Raji (cell line): Measurements from ENCODE around the gene TTC28.

Experiments used
- POLR2A ChIP-seq: IDR thresholded peaks from 2 replicates; pipeline ENCODE4 v1.6.1; 2011; ENCODE audit warnings: low read depth, low read length, control low read depth; ENCODE audit not compliant: insufficient read depth

The TTC28 gene

DNA sequence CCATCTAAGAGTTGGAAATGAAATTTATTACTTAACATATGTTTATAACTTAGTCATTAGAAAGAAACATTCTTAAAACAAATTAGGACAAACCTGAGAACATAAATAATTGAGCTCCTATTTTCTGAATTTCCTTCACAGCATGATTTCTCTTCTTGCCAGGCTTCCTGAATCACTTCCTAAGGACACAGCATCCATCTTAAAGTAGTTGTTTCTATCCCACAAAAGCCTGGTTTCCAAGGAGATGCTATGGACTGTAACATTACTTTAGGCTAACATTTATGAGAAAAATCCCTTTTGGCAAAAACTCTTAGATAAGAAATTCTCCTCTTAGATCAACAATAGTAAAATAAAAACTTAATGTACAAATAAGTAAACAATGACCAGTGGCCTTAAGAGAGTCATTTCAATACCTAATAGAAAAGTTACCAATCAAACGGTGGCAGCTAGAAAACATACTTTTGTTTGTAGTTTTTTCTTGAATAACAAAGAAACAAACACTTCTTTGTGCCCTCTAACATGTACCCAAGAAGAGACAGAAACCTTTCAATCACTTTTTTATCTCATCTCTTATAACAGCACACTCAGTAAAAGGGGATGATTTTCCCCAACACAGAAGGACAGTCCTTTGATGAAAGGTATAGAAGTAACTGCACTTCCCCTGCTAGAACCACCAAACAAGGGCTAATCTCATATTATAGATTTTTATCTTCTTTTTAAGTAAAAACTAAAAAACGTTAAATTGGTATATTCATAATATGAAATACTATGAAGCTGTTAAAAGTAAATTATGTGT, 74.5 kb downstream of the TTC28 start:
- TF ChIP-seq POLR2A: no peak

DNA sequence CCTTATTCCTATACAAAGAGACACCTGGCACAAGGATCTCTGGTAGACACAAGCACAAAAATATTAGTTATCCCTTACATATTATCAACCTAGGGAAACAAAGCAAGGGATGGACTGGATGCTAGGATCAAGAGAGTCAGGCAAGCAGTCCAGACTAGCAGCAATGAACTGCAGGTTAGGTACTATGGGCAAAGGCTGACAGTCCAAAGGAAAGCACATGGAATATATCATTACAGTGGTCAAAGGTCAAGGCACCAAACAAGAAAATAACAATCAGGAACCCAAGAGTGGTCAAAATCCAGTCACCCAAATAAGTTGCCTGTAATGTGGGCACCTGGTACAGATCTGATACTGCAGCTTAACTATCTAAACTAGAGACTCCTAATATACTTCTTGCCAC, 77.7 kb downstream of the TTC28 start:
- no peak for TF ChIP-seq POLR2A

DNA sequence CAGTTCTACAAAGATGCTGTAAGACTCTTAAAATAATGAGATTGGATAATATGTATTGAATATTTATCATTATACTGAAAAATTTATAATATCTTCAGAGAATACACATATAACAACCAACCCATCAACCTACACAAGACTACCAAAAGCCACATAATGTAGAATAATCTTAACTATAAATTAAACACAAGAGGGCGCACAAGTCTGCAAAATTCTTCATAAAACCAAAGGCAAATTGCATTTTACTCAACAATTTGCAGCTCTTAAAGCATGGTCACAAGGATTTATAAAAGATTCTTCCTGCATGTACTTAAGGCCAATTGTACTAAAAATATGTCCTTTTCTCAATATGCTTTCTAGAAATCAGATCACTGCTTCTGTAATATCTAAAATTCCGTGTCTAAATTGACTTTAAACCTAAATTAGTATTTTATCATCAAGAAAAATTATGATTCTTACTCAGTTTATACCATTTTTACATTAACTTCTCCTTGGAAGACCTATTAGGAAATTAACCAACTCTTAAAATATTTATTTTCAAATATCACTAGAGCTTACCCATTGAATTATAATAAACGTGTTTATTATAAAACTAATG, 79.0 kb downstream of the TTC28 start:
- TF ChIP-seq POLR2A: no peak

DNA sequence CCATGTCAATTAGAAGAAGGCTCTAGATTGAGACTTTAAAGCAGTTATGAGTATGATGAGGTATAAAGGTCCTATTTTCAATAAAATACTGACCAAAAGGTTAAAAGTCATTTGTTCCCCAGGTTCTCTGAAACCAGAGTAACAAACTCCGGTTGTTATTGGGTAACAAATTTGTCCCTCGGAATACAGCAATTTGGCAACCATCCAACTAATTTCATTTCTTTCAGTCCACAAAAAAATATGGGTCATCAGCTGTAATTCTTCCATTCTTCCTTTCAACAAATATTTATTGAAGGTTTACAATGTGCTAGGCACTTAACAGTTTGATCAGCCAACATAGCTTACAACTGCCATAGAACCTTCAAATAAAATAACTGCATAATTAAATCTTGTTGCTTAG, 79.9 kb downstream of the TTC28 start:
- TF ChIP-seq POLR2A: no peak

- TF ChIP-seq POLR2A: no peak
Measured at GRCh38 chr22:28597665-28598064, 82.0 kb downstream of the TTC28 start.

DNA sequence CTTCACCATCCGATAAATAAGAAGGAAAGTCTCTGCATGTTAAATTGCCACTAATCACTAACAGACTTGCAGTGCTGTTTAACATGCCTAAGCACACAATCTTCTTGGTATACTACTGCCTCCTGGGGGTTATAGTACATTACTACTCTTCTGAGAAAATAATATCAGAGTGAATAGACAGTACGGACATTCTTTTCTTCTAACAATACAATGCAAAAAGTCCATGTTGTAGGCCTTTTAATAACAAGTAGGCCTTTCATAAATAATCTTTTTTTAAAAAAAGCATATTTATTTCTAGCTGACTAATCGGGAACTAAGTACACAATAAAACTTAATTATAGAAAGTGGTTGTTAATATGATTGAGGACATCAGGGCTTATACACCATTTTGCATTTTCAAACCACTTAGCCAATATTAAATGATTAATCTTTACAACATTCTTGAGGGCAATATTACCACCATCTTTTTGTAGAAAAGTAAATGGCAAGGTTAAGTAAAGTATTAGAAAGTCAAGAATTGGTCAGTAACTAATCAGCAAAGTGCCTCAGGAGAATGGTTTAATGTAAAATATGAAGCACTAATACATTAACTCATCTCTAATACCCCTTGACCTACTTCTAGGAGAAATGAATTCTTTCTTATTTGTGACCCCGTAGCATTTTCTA, 84.7 kb downstream of the TTC28 start:
- no peak for TF ChIP-seq POLR2A

DNA sequence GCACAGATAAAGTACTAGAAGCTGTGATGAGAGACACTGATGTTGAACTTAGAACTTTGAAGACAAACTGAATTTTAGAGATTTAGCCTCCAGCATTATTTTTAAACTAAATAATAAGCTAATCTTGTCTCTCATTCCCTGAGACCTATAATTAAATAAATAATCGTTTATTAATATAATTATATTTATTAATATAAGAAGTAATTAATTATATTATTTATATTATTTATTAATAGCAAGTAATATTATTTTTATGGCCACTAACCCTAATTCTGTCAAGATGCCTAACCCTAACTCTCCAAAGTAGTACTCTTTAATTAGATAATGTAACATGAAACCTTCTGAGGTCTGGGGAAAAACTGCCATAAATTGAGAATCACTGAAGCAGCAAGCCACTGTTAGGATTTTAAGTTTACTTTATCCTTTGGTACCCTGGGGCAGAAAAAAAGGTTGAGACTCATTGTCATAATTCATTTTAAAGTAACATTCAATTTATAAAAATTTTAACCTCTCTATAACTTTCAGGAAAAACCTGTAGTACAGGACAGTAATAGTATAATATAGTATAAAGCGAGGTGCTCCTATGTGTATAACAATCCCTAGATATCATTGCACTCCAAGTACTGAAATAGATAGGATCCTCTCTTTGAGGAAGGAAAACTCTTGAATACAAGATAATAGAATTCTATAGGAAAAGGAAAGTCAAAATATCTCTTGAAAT, 85.4 kb downstream of the TTC28 start:
- no peak for TF ChIP-seq POLR2A

- TF ChIP-seq POLR2A: no peak
Measured at GRCh38 chr22:28593299-28593698, 86.3 kb downstream of the TTC28 start.

- TF ChIP-seq POLR2A: no peak
Measured at GRCh38 chr22:28589102-28589750, 90.4 kb downstream of the TTC28 start.

GRCh38 chr22:28585324-28585723, 94.3 kb downstream of the TTC28 start:
- no peak for TF ChIP-seq POLR2A

DNA sequence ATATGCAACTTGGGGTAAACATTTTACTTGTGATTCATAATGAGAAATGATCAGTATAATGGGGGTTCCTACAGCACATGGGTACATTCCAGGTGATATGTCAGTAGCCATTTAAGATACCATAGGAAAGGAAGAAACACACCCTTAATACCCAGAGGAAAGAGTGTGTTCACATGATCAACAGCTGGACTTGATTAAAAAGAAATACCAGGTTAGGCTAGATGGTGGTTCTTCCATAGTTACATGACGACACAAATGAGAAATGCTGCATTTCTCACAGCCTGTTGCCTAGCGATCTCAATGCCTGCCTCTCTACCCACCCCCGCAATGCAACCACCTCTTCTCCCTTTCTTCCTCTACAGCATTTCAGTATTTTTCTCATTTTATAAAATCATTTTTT, 96.8 kb downstream of the TTC28 start:
- TF ChIP-seq POLR2A: no peak

- TF ChIP-seq POLR2A: no peak
Measured at GRCh38 chr22:28581016-28581415, 98.6 kb downstream of the TTC28 start.

GRCh38 chr22:28576162-28576561, 103.5 kb downstream of the TTC28 start:
- no peak for TF ChIP-seq POLR2A

- no peak for TF ChIP-seq POLR2A
Measured at GRCh38 chr22:28574159-28574788, 105.4 kb downstream of the TTC28 start.
